Non-pigmented ciliary epithelial cell (primary cell): Measurements from ENCODE around the gene PHB1.

ENCODE experiments used
- DNase-seq: peaks from one replicate; pipeline ENCODE4 v3.0.0-alpha.2; 2010; ENCODE audit warnings: low read depth

PHB1 gene

DNA sequence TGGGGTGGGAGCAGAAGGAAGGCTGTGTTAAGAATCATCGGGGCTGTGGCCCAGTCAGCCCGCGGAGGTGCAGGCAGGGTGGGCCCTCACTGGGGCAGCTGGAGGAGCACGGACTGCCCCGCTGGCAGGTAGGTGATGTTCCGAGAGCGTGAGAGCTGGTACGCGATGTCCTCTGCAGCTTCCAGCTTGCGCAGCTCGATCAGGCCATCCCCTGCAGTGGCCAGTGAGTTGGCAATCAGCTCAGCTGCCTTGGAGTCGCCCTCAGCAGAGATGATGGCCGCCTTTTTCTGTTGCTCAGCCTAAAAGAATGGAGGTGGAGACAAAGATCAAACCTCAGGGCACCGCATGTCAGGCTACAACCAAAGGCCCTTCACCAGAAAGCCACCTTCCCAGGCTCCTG is 9.8 kb downstream of the PHB1 start:
- DNase-seq, result no peak

DNA sequence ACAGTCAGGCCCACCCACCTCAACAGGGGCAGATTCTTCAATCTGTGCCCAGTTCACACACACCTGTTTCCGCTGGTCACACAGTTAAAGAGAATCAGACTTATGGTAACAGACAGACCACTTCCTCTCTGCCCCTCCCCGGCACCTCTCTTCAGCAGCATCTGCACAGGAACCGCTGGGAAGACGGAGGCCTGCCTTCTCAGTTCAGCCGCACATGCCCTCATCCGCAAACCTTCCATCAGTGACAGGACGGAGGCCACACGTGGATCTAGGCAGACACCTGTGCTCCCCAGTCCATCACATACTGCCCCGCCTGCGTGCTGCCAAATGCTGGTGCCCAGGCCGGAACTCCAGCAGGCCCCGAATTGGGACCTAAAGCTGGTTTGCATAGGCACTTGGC is 10.3 kb downstream of the PHB1 start:
- no peak for DNase-seq

DNA sequence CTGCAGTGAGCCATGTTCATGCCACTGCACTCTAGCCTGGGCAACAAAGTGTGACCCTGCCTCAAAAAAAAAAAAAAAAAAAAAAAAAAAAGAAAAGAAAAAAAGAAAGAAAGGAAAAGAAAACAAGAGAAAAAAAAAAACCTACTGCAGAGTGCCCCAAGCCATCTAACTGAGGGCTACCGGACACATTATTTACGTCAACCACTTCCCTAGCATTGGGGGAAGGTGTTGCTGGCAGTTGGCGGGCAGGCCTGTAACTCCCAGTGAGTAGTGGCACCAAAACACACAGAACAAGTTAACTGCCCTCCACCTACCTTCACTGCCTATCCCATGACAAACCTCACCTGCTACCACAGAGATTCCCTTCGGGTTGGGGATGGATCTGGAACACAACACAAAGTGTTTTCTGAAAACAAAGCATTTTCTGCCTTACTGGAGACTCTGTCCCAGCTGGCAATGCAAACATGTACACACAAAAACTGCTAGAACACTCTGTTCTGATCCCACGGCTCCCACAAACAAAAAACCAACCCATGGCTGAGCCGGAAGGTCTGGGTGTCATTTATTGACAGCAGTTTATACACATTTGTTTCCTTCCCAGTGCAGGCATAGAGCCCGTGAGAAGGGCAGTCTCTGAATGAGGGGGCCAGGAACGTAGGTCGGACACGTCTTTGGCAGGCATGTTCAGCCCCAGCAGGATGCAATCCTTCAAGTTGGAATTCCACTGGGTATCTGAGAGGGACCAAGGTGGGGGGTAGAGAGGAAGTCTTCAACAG is 11.0 kb downstream of the PHB1 start:
- no peak for DNase-seq

DNA sequence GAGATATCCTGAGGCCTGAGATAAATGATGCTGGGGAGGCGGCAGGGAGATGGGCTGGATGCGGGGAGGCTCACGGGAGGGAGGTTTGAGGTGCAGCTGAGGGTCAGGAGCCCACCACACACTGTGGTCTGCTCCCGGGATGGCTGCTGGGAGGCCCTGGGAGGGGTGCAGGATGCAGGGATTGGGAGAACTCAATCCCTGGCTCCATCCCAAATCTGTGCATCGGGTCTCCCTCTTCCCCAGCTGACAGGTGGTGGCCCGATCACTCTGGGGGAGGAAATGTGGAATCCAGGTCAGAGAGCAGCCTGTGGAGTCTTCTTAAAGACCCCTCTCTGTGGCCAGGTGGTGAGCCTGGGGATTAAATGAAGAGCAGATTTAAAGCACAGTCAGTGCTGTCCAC is 12.0 kb downstream of the PHB1 start:
- no peak for DNase-seq

DNA sequence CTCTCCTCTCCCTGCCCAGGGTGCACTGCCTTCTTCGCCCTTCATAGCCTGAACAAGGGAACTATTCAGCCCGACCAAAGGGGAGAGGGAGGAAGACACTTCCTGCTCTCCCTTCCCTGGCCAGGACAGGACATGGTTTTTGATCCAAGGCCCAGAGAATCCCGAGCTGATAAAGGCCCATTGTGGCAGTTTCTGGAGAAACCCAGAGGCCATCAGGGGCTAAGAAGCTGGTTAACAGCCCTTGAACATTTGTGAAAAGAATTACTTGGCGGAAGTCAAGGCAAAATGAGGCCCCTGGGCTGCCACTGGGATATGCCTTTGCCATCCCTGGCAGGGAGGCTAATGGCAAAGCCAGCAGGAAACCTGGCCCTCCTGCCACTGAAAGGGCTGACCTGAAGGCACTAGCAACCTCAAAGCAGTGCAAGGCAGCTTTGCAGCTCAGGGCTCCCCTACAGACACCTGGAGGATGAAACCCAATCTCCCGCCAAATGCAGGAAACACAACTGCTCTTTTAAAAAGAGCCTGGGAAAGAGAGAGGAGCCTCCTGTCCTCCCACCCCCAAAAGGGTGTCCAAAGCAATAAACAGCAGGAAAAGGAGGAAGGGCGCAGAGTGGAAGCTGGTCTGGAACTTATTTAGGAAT is 12.6 kb downstream of the PHB1 start:
- no peak for DNase-seq

DNA sequence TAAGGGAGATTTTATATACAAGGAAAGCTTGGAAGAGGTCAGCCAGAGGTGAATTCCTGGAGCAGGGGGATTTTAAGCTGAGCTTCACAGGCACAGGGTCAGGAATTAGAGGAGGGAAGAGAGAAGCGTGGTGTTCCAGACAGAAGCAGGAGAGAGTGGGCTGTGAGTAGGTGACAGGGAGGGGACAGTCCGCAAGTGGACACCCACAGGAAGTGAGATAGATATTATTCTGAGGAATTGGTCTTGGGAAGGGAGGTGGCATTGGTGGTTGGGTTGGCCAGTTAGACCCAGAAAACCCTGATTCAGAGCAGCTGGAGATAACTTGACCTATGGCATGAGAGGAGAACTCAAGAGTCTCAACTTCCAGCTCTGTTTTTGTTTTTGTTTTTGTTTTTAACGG is 14.7 kb downstream of the PHB1 start:
- DNase-seq, result no peak

DNA sequence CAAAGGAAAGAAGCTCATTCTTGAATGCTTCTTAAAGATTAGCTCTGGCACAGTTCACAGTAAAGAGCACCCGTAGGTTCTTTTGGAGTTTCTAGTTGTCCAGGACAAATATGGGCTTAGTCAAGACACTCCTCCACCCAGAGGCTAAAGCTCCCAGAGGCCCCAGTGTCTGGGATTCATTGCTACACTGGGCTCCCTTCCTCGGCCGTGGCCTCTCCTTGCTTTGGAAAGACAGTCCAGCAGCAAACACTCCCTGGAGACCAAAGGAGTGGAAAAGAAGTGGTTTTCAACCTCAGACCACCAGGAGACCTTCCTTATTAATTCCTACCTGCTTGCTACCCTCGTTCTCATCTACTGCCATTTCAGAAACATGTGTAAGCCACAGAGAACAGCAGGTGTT is 17.1 kb downstream of the PHB1 start:
- DNase-seq, result no peak

DNA sequence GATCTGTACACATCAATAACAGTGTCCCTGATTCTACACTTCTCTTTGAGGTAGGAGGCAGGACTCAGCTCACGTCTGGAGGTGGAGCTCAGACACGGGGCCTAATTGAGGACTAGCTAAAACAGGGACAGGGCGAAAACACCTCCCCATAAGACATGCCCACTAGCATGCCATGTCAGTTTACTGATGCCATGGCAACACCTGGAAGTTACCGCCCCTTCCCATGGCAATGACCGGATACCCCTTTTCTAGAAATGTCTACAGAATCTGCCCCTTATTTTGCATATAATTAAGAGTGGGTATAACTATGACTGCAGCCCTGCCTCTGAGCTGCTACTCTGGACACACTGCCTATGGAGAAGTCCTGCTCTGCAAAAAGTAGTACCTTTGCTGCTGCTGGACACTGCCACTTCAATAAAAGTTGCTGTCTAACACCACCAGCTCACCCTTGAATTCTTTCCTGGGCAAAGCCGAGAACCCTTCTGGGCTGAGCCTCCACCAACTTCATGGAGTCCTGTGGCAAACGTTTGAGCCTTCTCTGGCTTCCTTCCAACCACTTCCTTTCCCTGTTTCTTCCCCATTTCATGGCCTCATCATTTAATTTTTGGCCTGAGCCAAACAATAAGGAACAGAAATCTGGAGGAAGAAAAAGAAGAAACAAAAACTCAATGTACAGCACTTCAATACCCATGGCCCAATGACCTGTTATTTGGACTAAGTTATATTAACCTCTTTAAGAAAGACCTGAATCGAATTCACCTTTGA is 21.0 kb downstream of the PHB1 start:
- DNase-seq, result no peak

DNA sequence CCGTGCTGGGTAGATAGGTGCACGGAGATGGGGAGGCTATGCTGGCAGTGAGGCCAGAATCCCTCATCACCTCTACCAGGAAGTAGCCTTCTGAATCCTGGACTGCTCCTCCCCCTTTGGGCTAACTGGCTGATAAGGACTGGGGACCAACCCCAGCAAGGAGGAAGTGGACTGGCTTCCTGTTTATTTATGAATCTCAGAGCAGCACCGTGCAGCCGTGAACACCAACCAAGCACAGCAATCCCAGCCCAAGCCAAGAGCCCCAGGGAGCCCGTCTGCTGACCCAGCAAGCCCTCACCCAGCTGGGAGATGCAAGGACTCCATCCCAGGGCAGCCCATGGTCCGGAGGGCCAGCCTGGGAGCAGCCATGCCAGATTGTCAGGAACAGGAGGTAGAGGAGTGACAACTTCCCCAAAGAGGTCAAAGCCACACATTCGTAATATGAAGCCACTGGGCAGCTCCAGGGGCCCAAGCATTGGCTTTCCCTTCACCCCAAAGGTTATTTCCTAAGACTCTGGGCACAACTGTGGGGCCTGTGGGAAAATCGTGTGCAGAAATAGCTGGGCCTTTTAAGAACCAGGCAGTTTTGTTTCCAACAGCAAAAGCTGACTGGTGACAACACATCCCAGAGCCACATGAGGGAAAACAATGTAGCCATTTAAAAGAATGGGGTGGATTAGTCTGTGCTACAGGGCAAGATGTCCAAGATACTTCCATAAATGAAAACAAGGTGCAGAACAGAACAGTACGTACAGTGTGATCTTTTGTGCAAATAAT is 23.9 kb downstream of the PHB1 start:
- DNase-seq, result no peak

DNA sequence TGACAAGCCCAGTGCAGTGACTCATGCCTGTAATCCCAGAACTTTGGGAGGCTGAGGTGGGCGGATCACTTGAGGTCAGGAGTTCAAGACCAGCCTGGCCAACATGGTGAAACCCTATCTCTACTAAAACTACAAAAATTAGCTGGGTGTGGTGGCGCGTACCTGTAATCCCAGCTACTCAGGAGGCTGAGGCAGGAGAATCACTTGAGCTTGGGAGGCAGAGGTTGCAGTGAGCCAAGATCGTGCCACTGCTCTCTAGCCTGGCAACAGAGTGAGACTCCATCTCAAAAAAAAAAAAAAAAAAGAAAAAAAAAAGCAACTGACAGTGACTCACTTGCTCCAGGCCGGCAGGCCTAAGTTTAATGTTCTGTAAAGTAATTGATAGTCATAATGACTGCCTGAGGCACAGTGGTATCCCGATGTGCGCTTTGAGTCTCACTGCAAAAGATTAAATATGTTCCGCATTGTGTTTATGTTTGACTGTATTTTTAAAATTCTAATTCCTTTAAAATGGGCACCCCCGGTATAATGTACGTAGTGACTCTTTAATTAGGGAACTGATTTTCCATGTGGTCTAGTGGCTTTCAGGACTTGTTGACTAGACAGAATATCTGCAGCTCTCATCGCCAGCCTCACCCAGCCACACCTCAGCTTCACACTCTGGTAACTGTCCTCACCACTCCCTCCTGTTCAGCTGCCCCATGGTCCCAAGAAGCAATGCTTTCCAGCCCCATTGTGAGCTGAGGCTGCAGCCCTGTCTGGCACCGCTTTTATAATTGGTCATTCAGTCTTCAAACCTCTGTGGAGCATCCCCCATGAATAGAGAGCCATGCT is 25.0 kb downstream of the PHB1 start:
- DNase-seq, result peak; percentile 8

DNA sequence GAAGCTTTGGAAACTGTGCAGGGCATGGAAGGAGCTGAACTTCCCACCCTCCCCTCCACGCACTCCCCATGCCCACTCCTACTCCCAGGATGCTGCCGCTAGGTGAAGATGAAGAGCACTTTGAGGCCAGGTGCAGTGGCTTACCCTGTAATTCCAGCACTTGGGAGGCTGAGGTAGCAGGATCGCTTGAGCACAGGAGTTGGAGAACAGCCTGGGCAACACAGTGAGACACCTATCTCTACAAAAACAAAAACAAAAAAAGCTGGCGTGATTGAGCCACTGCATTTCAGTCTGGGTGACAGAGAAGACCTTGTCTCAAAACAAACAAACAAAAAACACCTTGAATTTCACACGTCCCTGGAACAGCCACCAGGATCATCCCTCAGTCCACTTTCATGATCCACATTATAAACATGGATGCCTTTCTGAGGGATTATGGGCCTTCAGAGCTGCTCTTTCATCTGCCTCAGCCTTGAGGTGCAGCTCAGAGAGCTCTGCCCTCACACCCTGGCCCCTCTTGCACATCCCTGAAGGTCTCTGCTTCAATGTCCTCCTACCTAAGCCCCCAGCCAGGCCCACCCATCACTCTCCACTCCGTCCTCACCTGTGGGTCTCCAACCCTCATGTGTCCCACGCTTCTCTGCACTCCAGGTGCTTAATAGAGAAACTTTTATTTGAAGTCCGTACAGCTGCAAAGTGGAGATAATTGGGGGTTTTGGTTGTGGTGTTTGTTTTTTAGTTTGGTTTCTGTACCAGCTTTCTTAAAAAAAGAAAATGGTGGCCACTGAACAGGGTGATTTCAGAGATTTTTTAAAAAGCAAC is 25.8 kb downstream of the PHB1 start:
- DNase-seq, result no peak

DNA sequence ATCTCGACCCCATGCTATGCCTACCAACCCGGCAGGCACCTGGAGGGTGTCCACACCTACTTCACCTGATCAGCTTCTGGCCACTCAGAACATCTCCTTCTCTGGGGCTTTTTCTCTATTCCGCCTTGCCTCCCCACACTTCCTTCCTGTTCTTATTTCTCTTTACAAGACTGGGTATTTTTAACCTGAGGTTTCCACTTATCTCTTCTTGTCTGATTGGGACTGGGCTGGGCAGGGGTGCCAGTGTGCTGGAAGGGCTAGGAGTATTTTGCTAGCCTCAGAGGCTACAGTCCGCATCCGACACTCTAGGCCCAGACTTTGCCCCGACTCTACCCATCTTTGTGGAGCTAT is 26.4 kb downstream of the PHB1 start:
- DNase-seq, result no peak

DNA sequence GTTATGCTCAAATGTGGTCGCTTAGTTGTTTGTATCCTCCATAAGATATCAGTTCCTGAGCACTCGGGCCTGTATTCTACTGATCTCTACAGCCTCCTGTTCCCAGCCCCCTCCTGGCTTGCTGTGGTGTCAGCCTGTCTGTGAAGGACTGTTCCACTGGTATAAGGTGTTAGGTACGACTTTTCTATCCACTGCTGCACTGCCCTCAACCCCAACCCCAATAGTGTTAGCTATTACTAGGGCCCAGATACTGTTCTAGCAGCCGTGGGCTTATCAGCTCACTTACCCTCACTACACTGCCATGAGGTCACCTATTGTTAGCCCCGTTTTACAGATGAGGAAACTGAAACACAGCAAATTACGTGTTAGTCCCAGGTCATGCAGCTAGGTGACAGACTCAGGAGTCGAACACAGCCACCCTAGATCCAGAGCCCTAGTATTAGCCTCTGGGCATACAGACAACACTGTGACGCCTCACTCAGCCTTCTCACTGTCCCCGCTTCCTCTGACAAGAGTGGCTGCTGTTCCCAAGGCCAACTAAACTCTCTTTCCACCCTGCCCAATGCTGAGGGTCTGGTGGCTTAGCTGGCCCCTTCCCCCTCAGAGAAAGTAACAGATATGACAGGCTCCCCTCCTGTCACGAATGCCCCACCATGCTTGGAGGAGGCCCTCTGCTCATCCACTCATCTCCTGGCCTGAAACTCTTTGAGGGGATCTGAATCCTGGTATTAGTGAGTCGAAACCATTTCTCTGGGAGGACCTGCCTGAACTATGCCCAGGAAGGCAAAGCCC is 27.0 kb downstream of the PHB1 start:
- DNase-seq, result no peak

DNA sequence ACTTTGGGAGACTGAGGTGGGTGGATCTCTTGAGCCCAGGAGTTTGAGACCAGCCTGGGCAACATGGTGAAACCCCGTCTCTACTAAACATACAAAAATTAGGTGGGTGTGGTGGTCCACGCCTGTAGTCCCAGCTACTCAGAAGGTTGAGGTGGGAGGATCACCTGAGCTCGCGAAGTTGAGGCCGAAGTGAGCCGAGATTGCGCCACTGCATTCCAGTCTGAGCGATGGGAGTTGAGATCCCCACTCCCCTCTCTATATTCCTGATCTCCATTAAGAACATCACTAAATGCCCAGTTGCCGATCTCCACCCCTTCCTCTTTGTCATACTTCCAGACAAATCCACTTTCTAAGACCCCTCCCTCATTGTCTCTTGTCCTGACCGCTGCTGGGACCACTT is 28.3 kb downstream of the PHB1 start:
- no peak for DNase-seq

DNA sequence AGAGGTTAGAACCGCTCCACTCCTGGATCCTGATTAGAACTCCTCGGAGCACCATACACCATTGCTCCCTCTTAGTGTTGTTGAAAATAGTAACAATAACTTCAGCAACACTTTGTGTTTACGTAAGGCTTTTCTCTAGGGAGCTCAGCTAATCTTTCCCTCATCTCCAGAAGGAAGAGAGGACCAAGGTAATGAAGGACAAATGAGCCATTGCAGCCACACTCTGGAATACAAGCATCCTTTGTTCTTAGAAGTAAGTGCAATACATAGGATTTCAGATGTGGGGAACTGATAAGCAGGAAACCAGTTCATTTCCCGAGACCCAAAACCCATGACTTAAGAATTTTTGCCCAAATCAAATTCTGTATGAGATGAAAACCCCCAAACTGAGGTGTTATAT is 29.7 kb downstream of the PHB1 start:
- no peak for DNase-seq

DNA sequence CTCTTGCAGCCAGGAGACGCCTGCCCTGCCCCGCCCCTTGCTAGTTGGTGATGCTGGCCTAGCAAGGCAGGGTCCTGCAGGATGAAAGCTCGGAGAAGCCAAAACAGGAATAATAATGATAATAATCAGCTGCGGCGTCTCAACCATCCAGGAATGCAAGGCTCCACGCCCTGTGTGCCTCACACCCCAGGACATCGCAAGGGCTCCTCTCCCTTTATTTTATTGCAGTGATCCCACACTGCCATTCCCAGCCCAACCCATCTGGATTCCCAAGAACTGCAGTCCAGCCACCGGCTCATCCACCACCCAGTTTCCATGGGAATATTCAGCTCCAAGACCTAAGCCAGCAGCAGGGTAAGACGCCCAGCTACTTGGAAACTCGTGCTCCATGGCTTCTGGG is 31.6 kb downstream of the PHB1 start:
- no peak for DNase-seq

DNA sequence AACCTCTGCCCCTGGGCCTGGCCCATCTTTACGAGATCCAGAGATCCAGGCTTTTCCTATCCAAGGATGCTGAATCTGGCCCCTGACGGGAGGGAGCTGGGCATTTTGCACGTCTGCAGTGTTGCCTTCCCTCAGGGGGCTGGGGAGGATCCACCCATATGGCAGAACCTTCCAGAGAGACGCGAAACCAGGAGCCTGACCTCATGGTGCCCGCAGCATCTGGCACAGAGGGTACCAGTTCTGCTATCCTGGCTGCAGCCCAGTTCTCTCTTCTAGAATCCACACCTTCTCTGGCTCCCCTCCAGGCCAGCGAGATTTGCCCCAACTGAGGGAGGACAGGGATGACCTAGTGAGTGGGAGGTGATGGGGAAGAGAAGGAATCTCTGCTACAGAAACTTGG is 32.1 kb downstream of the PHB1 start:
- no peak for DNase-seq

DNA sequence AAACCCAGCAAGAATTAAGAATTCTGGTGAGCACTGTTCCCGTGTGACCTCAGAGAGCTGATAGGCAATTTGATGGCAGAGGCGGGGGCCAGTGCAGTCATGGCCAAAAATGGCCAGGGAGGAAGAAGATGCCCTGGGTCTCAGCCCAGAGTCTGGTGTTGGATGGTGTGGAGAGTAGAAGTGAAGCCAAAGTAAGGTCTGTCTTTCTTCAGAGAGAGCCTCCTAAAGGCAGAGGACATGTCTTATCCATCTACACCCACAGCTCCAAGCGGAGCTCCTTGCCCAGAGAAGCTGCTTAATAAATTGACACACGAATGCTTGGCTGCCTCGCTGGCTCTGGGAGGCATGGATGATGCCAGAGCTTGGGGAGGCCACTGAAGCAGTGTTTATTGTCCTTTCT is 32.9 kb downstream of the PHB1 start:
- DNase-seq, result no peak

DNA sequence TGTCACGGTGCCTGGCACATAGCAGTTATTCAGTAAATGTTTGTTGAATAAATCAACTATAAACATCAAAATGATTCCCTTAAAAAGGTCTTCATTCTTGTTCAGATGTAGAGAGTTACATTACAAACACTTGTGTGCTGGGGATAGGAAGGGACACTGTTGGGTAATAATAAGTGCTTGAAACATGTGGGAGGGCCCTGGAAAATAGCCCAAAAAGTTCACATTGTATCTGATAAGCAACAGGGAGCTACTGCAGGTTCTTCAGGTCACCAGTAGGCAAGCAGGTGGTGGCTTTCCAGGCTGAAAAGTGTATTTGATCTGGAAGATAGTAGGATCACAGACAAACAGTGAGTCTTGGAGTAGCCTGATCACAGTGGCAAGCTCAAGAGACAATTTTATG is 33.6 kb downstream of the PHB1 start:
- DNase-seq, result no peak

DNA sequence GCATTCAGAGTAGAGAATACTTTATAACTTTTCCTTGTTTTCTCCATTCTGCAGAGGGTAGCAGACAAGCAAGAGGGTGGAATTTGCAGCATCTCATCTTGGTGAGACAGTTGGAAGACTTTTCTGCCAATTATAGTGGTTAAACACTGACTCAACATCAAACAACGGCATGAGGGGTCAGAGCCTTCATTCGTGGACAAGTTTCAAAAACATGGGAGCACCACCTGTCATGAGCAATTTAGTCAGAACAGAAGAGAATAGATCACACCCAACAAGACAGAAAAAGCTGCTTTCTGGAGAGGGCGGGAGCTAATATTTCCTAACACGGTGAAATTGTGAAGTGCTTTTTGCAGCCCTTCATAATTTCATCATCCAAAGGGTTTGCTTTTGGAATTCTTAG is 34.8 kb downstream of the PHB1 start:
- no peak for DNase-seq
